H9 (cell line): ENCODE measurements around the gene NF1. TPM values are rescaled to one million over a fixed set of nuclear protein-coding genes. Genes with fewer than 3 reads are reported as not detected.

ENCODE experiments used
- DNase-seq: peaks from one replicate; pipeline ENCODE4 v3.0.0-alpha.2; 2017
- H2AFZ ChIP-seq: one replicate; pipeline ENCODE4 v1.6.1; 2013; ENCODE audit warnings: mild to moderate bottlenecking, low read length, control low read depth, moderate library complexity
- H2AK5ac ChIP-seq: 2 replicates; pipeline ENCODE4 v1.6.1; 2013; ENCODE audit warnings: low read length, control low read depth, mixed read lengths; ENCODE audit not compliant: insufficient read length
- H2BK120ac ChIP-seq: one replicate; pipeline ENCODE4 v1.6.1; 2013; ENCODE audit warnings: low read depth, mild to moderate bottlenecking, low read length, control low read depth, inconsistent platforms; ENCODE audit not compliant: poor library complexity, severe bottlenecking
- H2BK12ac ChIP-seq: 2 replicates; pipeline ENCODE4 v1.6.1; 2013; ENCODE audit warnings: low read length, control low read depth, mixed read lengths, low read depth; ENCODE audit not compliant: insufficient read length
- H2BK15ac ChIP-seq: 2 replicates; pipeline ENCODE4 v1.6.1; 2013; ENCODE audit warnings: low read depth, low read length, control low read depth
- H2BK20ac ChIP-seq: one replicate; pipeline ENCODE4 v1.6.1; 2013; ENCODE audit warnings: low read depth, mild to moderate bottlenecking, low read length, control low read depth, inconsistent platforms; ENCODE audit not compliant: poor library complexity, severe bottlenecking
- H2BK5ac ChIP-seq: 2 replicates; pipeline ENCODE4 v1.6.1; 2013; ENCODE audit warnings: low read length, control low read depth, mixed read lengths; ENCODE audit not compliant: insufficient read length
- H3K14ac ChIP-seq: 2 replicates; pipeline ENCODE4 v1.6.1; 2013; ENCODE audit warnings: low read length, control low read depth; ENCODE audit not compliant: insufficient read depth
- H3K18ac ChIP-seq: 2 replicates; pipeline ENCODE4 v1.6.1; 2013; ENCODE audit warnings: low read depth, mild to moderate bottlenecking, mixed read lengths, low read length, control low read depth; ENCODE audit not compliant: insufficient read length
- H3K23ac ChIP-seq: 2 replicates; pipeline ENCODE4 v1.6.1; 2013; ENCODE audit warnings: low read length, control low read depth, mixed read lengths, low read depth; ENCODE audit not compliant: insufficient read length
- H3K23me2 ChIP-seq: 2 replicates; pipeline ENCODE4 v1.6.1; 2013; ENCODE audit warnings: low read depth, mild to moderate bottlenecking, mixed read lengths, low read length, control low read depth; ENCODE audit not compliant: insufficient read length, poor library complexity, severe bottlenecking
- H3K27ac ChIP-seq: 2 replicates; pipeline ENCODE4 v1.5.1; 2013; ENCODE audit warnings: low read length, control low read depth, mixed read lengths, low read depth; ENCODE audit not compliant: insufficient read length
- H3K27me3 ChIP-seq: 2 replicates; pipeline ENCODE4 v1.6.1; 2013; ENCODE audit warnings: low read length, control low read depth, inconsistent platforms; ENCODE audit not compliant: insufficient read depth
- H3K4ac ChIP-seq: 2 replicates; pipeline ENCODE4 v1.6.1; 2013; ENCODE audit warnings: low read depth, mild to moderate bottlenecking, control low read depth, inconsistent platforms, low read length, moderate library complexity
- H3K4me1 ChIP-seq: 2 replicates; pipeline ENCODE4 v1.6.1; 2013; ENCODE audit warnings: low read length, control low read depth, inconsistent platforms; ENCODE audit not compliant: insufficient read depth
- H3K4me2 ChIP-seq: 2 replicates; pipeline ENCODE4 v1.6.1; 2013; ENCODE audit warnings: low read length, control low read depth, mixed read lengths; ENCODE audit not compliant: insufficient read length, insufficient read depth
- H3K56ac ChIP-seq: 2 replicates; pipeline ENCODE4 v1.6.1; 2013; ENCODE audit warnings: low read depth, mild to moderate bottlenecking, mixed read lengths, low read length, control low read depth; ENCODE audit not compliant: insufficient read length
- H3K79me1 ChIP-seq: 2 replicates; pipeline ENCODE4 v1.6.1; 2013; ENCODE audit warnings: low read depth, mild to moderate bottlenecking, moderate library complexity, low read length, control low read depth, inconsistent platforms; ENCODE audit not compliant: insufficient read depth, poor library complexity, severe bottlenecking
- H3K79me2 ChIP-seq: 2 replicates; pipeline ENCODE4 v1.6.1; 2013; ENCODE audit warnings: low read length, control low read depth, inconsistent platforms; ENCODE audit not compliant: insufficient read depth
- H3K9ac ChIP-seq: 2 replicates; pipeline ENCODE4 v1.6.1; 2013; ENCODE audit warnings: low read length, control low read depth, mixed read lengths; ENCODE audit not compliant: insufficient read length; ENCODE audit errors: extremely low read depth
- H3K9me3 ChIP-seq: one replicate; pipeline ENCODE4 v1.6.1; 2013; ENCODE audit warnings: low read depth, low read length, inconsistent platforms; ENCODE audit not compliant: control insufficient read depth
- H3T11ph ChIP-seq: one replicate; pipeline ENCODE4 v1.6.1; 2013; ENCODE audit warnings: mild to moderate bottlenecking, low read length, control low read depth, inconsistent platforms
- H4K20me1 ChIP-seq: one replicate; pipeline ENCODE4 v1.6.1; 2013; ENCODE audit not compliant: control insufficient read depth, insufficient read length, insufficient read depth
- H4K5ac ChIP-seq: 2 replicates; pipeline ENCODE4 v1.6.1; 2013; ENCODE audit warnings: low read depth, mild to moderate bottlenecking, mixed read lengths, low read length, control low read depth; ENCODE audit not compliant: insufficient read length
- H4K8ac ChIP-seq: replicated peaks from 2 replicates; pipeline ENCODE4 v1.6.1; 2013; ENCODE audit warnings: low read length, control low read depth, mixed read lengths, low read depth; ENCODE audit not compliant: insufficient read length
- H4K91ac ChIP-seq: 2 replicates; pipeline ENCODE4 v1.6.1; 2013; ENCODE audit warnings: low read depth, mild to moderate bottlenecking, moderate library complexity, mixed read lengths, low read length, control low read depth; ENCODE audit not compliant: insufficient read length
- H3K27ac Mint-ChIP-seq, 3 experiments: 2 replicates in 2 of 3; 3 replicates in 1 of 3; pipeline ENCODE4 v1.8.0; 2020 to 2021; ENCODE audit warnings: mixed read lengths in 3 of 3, mild to moderate bottlenecking in 1 of 3, moderate library complexity in 1 of 3
- H3K27me3 Mint-ChIP-seq: 2 replicates; pipeline ENCODE4 v1.8.0; 2021; ENCODE audit warnings: low read depth, mild to moderate bottlenecking, moderate library complexity, mixed read lengths
- H3K36me3 Mint-ChIP-seq, 3 experiments: 2 replicates in 2 of 3; 3 replicates in 1 of 3; pipeline ENCODE4 v1.8.0; 2020 to 2021; ENCODE audit warnings: low read depth in 3 of 3, mixed read lengths in 3 of 3; ENCODE audit not compliant: insufficient read depth in 1 of 3
- H3K4me1 Mint-ChIP-seq, 2 experiments: 2 replicates each; pipeline ENCODE4 v1.8.0; 2020; ENCODE audit warnings: mixed read lengths in 2 of 2
- H3K4me3 Mint-ChIP-seq, 2 experiments: 2 replicates in 1 of 2; 3 replicates in 1 of 2; pipeline ENCODE4 v1.8.0; 2020 to 2021; ENCODE audit warnings: mild to moderate bottlenecking in 2 of 2, mixed read lengths in 2 of 2, moderate library complexity in 1 of 2
- H3K9me3 Mint-ChIP-seq, 2 experiments: 2 replicates in 1 of 2; 3 replicates in 1 of 2; pipeline ENCODE4 v1.8.0; 2020; ENCODE audit warnings: mild to moderate bottlenecking in 2 of 2, mixed read lengths in 2 of 2, moderate library complexity in 1 of 2
- WGBS: extraction: QIAGEN DNeasy Blood & Tissue Kit; methylation state at CpG from one replicate; pipeline ENCODE4 v1.1.7; 2013; ENCODE audit warnings: missing lambda C conversion rate, low lambda C conversion rate, mixed read lengths; ENCODE audit not compliant: insufficient read length; ENCODE audit errors: extremely low coverage; 5-methylcytosine and 5-hydroxymethylcytosine counted together
- total RNA-seq: library from RNA; stranded (reverse); gene quantifications from 2 replicates; pipeline ENCODE4 v1.2.1, GENCODE V29; 2021
- TF ChIP-seq, protein P1 (sequence below): fragments of 200-600 bp; sonication (generic); conservative IDR thresholded peaks from 3 replicates; pipeline ENCODE4 v1.8.0; 2021; ENCODE audit warnings: antibody characterized with exemption, mild to moderate bottlenecking

Gene NF1
- total RNA-seq, 1 experiment from 2014 or later: 38.1 TPM

DNA sequence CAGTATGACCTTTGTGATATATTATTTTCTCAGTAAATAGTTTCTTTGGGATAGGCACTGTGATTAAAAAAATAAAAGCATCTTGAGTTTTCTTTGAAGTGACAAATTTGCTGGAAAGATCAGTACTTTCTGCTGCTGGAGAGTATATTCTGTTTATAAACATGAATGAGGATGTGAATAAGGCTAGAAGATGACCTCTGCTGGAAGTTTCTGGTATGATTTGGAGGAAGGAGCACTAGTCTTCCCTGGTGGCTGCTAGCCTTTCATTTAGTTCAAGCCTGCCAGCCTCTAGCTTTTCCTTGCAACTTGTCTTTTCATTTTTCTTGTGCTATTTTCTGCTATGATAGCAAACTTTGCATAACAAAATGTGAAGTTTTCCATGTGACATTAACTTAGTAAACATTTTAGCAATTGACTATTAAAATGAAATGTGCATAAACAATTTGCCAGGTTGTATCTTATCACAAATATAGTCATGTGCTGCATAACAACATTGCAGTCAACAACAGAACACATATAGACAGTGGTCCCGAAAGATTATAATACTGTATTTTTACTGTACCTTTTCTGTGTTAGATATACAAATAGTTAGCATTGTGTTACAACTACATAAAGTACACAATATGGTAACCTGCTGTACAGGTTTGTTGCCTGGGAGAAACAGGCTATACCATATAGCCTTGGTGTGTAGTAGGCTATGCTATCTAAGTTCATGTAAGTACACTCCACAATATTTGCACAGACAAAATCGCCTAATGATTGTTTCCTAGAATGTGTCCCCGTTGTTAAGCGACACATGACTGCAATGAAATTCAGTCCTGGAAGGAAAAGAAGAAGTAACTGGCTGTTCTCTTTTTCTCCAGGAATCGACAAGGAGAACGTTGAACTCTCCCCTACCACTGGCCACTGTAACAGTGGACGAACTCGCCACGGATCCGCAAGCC is 278.6 kb downstream of the NF1 start:
- Histone ChIP-seq H3K9ac (no peak overlapping the region), H3K4me2 (no peak overlapping the region), H4K5ac (no peak overlapping the region), H4K20me1 (no peaks in the 10 kb centered on the region), H3K23ac (no peak overlapping the region), H3K27ac (no peak overlapping the region), H2BK12ac (no peak overlapping the region), H3K79me2 (no peaks in the 10 kb centered on the region), H3K18ac (no peak overlapping the region), H2BK15ac (no peak overlapping the region), H2BK5ac (no peak overlapping the region), H3K56ac (no peak overlapping the region), H4K8ac (no peak overlapping the region), H3K9me3 (no peaks in the 10 kb centered on the region), H2AK5ac (no peak overlapping the region), H3K23me2 (no peaks in the 10 kb centered on the region), H3T11ph (no peak overlapping the region), H2BK20ac (no peak overlapping the region), H3K4ac (no peak overlapping the region), H2BK120ac (no peak overlapping the region), H2AFZ (no peak overlapping the region), H4K91ac (no peak overlapping the region), H3K79me1 (no peaks in the 10 kb centered on the region), H3K4me1 (peaks cover 1% of the 10 kb centered on the region; the same call in 1 of the 2 replicates), H3K27me3 (no peaks in the 10 kb centered on the region), H3K14ac (no peak overlapping the region)
- Mint-ChIP-seq H3K27me3 (no peaks in the 10 kb centered on the region), H3K27ac (peak overlapping the region in 1 of 3 experiments; percentile 72; a peak in 1 of 7 replicates), H3K4me1 (peaks cover 14 to 20% of the 10 kb centered on the region in 2 experiments), H3K4me3 (no peak overlapping the region), H3K36me3 (peaks cover 0 to 8% (median 4%) of the 10 kb centered on the region in 3 experiments; a peak in 2 of 7 replicates), H3K9me3 (no peaks in the 10 kb centered on the region)
- TF ChIP-seq, protein P1, sequence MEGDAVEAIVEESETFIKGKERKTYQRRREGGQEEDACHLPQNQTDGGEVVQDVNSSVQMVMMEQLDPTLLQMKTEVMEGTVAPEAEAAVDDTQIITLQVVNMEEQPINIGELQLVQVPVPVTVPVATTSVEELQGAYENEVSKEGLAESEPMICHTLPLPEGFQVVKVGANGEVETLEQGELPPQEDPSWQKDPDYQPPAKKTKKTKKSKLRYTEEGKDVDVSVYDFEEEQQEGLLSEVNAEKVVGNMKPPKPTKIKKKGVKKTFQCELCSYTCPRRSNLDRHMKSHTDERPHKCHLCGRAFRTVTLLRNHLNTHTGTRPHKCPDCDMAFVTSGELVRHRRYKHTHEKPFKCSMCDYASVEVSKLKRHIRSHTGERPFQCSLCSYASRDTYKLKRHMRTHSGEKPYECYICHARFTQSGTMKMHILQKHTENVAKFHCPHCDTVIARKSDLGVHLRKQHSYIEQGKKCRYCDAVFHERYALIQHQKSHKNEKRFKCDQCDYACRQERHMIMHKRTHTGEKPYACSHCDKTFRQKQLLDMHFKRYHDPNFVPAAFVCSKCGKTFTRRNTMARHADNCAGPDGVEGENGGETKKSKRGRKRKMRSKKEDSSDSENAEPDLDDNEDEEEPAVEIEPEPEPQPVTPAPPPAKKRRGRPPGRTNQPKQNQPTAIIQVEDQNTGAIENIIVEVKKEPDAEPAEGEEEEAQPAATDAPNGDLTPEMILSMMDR: peak; percentile 68
- no CpG with 5 or more reads among the region's 10 CpGs for WGBS
- DNase-seq: no peak
